H9 (cell line): ENCODE results near the gene TLX1. TPM values are rescaled to one million over a fixed set of nuclear protein-coding genes. Genes with fewer than 3 reads are reported as not detected.

Experiments
- DNase-seq: peaks from one replicate; pipeline ENCODE4 v3.0.0-alpha.2; 2017
- H2AFZ ChIP-seq: one replicate; pipeline ENCODE4 v1.6.1; 2013; ENCODE audit warnings: mild to moderate bottlenecking, low read length, control low read depth, moderate library complexity
- H2AK5ac ChIP-seq: 2 replicates; pipeline ENCODE4 v1.6.1; 2013; ENCODE audit warnings: low read length, control low read depth, mixed read lengths; ENCODE audit not compliant: insufficient read length
- H2BK120ac ChIP-seq: one replicate; pipeline ENCODE4 v1.6.1; 2013; ENCODE audit warnings: low read depth, mild to moderate bottlenecking, low read length, control low read depth, inconsistent platforms; ENCODE audit not compliant: poor library complexity, severe bottlenecking
- H2BK12ac ChIP-seq: 2 replicates; pipeline ENCODE4 v1.6.1; 2013; ENCODE audit warnings: low read length, control low read depth, mixed read lengths, low read depth; ENCODE audit not compliant: insufficient read length
- H2BK15ac ChIP-seq: 2 replicates; pipeline ENCODE4 v1.6.1; 2013; ENCODE audit warnings: low read depth, low read length, control low read depth
- H2BK20ac ChIP-seq: one replicate; pipeline ENCODE4 v1.6.1; 2013; ENCODE audit warnings: low read depth, mild to moderate bottlenecking, low read length, control low read depth, inconsistent platforms; ENCODE audit not compliant: poor library complexity, severe bottlenecking
- H2BK5ac ChIP-seq: 2 replicates; pipeline ENCODE4 v1.6.1; 2013; ENCODE audit warnings: low read length, control low read depth, mixed read lengths; ENCODE audit not compliant: insufficient read length
- H3K14ac ChIP-seq: 2 replicates; pipeline ENCODE4 v1.6.1; 2013; ENCODE audit warnings: low read length, control low read depth; ENCODE audit not compliant: insufficient read depth
- H3K18ac ChIP-seq: 2 replicates; pipeline ENCODE4 v1.6.1; 2013; ENCODE audit warnings: low read depth, mild to moderate bottlenecking, mixed read lengths, low read length, control low read depth; ENCODE audit not compliant: insufficient read length
- H3K23ac ChIP-seq: 2 replicates; pipeline ENCODE4 v1.6.1; 2013; ENCODE audit warnings: low read length, control low read depth, mixed read lengths, low read depth; ENCODE audit not compliant: insufficient read length
- H3K23me2 ChIP-seq: 2 replicates; pipeline ENCODE4 v1.6.1; 2013; ENCODE audit warnings: low read depth, mild to moderate bottlenecking, mixed read lengths, low read length, control low read depth; ENCODE audit not compliant: insufficient read length, poor library complexity, severe bottlenecking
- H3K27ac ChIP-seq: 2 replicates; pipeline ENCODE4 v1.5.1; 2013; ENCODE audit warnings: low read length, control low read depth, mixed read lengths, low read depth; ENCODE audit not compliant: insufficient read length
- H3K27me3 ChIP-seq: 2 replicates; pipeline ENCODE4 v1.6.1; 2013; ENCODE audit warnings: low read length, control low read depth, inconsistent platforms; ENCODE audit not compliant: insufficient read depth
- H3K4ac ChIP-seq: 2 replicates; pipeline ENCODE4 v1.6.1; 2013; ENCODE audit warnings: low read depth, mild to moderate bottlenecking, control low read depth, inconsistent platforms, low read length, moderate library complexity
- H3K4me1 ChIP-seq: 2 replicates; pipeline ENCODE4 v1.6.1; 2013; ENCODE audit warnings: low read length, control low read depth, inconsistent platforms; ENCODE audit not compliant: insufficient read depth
- H3K4me2 ChIP-seq: 2 replicates; pipeline ENCODE4 v1.6.1; 2013; ENCODE audit warnings: low read length, control low read depth, mixed read lengths; ENCODE audit not compliant: insufficient read length, insufficient read depth
- H3K56ac ChIP-seq: 2 replicates; pipeline ENCODE4 v1.6.1; 2013; ENCODE audit warnings: low read depth, mild to moderate bottlenecking, mixed read lengths, low read length, control low read depth; ENCODE audit not compliant: insufficient read length
- H3K79me1 ChIP-seq: 2 replicates; pipeline ENCODE4 v1.6.1; 2013; ENCODE audit warnings: low read depth, mild to moderate bottlenecking, moderate library complexity, low read length, control low read depth, inconsistent platforms; ENCODE audit not compliant: insufficient read depth, poor library complexity, severe bottlenecking
- H3K79me2 ChIP-seq: 2 replicates; pipeline ENCODE4 v1.6.1; 2013; ENCODE audit warnings: low read length, control low read depth, inconsistent platforms; ENCODE audit not compliant: insufficient read depth
- H3K9ac ChIP-seq: 2 replicates; pipeline ENCODE4 v1.6.1; 2013; ENCODE audit warnings: low read length, control low read depth, mixed read lengths; ENCODE audit not compliant: insufficient read length; ENCODE audit errors: extremely low read depth
- H3K9me3 ChIP-seq: one replicate; pipeline ENCODE4 v1.6.1; 2013; ENCODE audit warnings: low read depth, low read length, inconsistent platforms; ENCODE audit not compliant: control insufficient read depth
- H3T11ph ChIP-seq: one replicate; pipeline ENCODE4 v1.6.1; 2013; ENCODE audit warnings: mild to moderate bottlenecking, low read length, control low read depth, inconsistent platforms
- H4K20me1 ChIP-seq: one replicate; pipeline ENCODE4 v1.6.1; 2013; ENCODE audit not compliant: control insufficient read depth, insufficient read length, insufficient read depth
- H4K5ac ChIP-seq: 2 replicates; pipeline ENCODE4 v1.6.1; 2013; ENCODE audit warnings: low read depth, mild to moderate bottlenecking, mixed read lengths, low read length, control low read depth; ENCODE audit not compliant: insufficient read length
- H4K8ac ChIP-seq: replicated peaks from 2 replicates; pipeline ENCODE4 v1.6.1; 2013; ENCODE audit warnings: low read length, control low read depth, mixed read lengths, low read depth; ENCODE audit not compliant: insufficient read length
- H4K91ac ChIP-seq: 2 replicates; pipeline ENCODE4 v1.6.1; 2013; ENCODE audit warnings: low read depth, mild to moderate bottlenecking, moderate library complexity, mixed read lengths, low read length, control low read depth; ENCODE audit not compliant: insufficient read length
- H3K27ac Mint-ChIP-seq, 3 experiments: 2 replicates in 2 of 3; 3 replicates in 1 of 3; pipeline ENCODE4 v1.8.0; 2020 to 2021; ENCODE audit warnings: mixed read lengths in 3 of 3, mild to moderate bottlenecking in 1 of 3, moderate library complexity in 1 of 3
- H3K27me3 Mint-ChIP-seq: 2 replicates; pipeline ENCODE4 v1.8.0; 2021; ENCODE audit warnings: low read depth, mild to moderate bottlenecking, moderate library complexity, mixed read lengths
- H3K36me3 Mint-ChIP-seq, 3 experiments: 2 replicates in 2 of 3; 3 replicates in 1 of 3; pipeline ENCODE4 v1.8.0; 2020 to 2021; ENCODE audit warnings: low read depth in 3 of 3, mixed read lengths in 3 of 3; ENCODE audit not compliant: insufficient read depth in 1 of 3
- H3K4me1 Mint-ChIP-seq, 2 experiments: 2 replicates each; pipeline ENCODE4 v1.8.0; 2020; ENCODE audit warnings: mixed read lengths in 2 of 2
- H3K4me3 Mint-ChIP-seq, 2 experiments: 2 replicates in 1 of 2; 3 replicates in 1 of 2; pipeline ENCODE4 v1.8.0; 2020 to 2021; ENCODE audit warnings: mild to moderate bottlenecking in 2 of 2, mixed read lengths in 2 of 2, moderate library complexity in 1 of 2
- H3K9me3 Mint-ChIP-seq, 2 experiments: 2 replicates in 1 of 2; 3 replicates in 1 of 2; pipeline ENCODE4 v1.8.0; 2020; ENCODE audit warnings: mild to moderate bottlenecking in 2 of 2, mixed read lengths in 2 of 2, moderate library complexity in 1 of 2
- WGBS: extraction: QIAGEN DNeasy Blood & Tissue Kit; methylation state at CpG from one replicate; pipeline ENCODE4 v1.1.7; 2013; ENCODE audit warnings: missing lambda C conversion rate, low lambda C conversion rate, mixed read lengths; ENCODE audit not compliant: insufficient read length; ENCODE audit errors: extremely low coverage; 5-methylcytosine and 5-hydroxymethylcytosine counted together
- total RNA-seq: library from RNA; stranded (reverse); gene quantifications from 2 replicates; pipeline ENCODE4 v1.2.1, GENCODE V29; 2021
- TF ChIP-seq, protein P1 (sequence below): fragments of 200-600 bp; sonication (generic); conservative IDR thresholded peaks from 3 replicates; pipeline ENCODE4 v1.8.0; 2021; ENCODE audit warnings: antibody characterized with exemption, mild to moderate bottlenecking

Gene TLX1
- total RNA-seq, 1 experiment from 2014 or later: not detected

DNA sequence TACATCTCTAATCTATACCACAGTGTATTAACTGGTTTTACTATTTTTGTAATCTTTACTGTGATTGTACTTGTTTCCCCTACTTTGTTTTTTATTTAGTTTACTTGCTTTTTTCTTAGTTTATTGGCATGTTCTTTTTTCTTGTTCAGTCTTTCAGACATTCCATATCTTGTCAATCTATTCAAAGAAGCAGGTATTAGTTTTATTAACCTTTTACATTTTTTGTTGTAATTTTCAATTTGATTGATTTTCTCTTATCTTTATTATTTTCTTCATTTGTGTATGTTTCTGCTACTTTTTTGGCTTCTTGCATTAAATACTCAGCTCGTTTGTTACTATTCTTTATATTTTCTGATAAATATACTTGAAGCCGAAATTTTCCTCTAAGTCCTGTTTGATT, 41.6 kb downstream of the TLX1 start:
- Histone ChIP-seq H3K9ac (no peak overlapping the region), H3K79me1 (no peaks in the 10 kb centered on the region), H2AK5ac (no peak overlapping the region), H3K56ac (no peak overlapping the region), H3K27me3 (no peaks in the 10 kb centered on the region), H2BK120ac (no peak overlapping the region), H3K4me2 (no peak overlapping the region), H2BK5ac (no peak overlapping the region), H3K4me1 (no peaks in the 10 kb centered on the region), H3K79me2 (no peaks in the 10 kb centered on the region), H3K9me3 (no peaks in the 10 kb centered on the region), H3K4ac (no peak overlapping the region), H4K20me1 (no peaks in the 10 kb centered on the region), H4K91ac (no peak overlapping the region), H2BK12ac (no peak overlapping the region), H3K27ac (no peak overlapping the region), H4K5ac (no peak overlapping the region), H4K8ac (no peak overlapping the region), H2BK20ac (no peak overlapping the region), H3K23me2 (no peaks in the 10 kb centered on the region), H3K14ac (no peak overlapping the region), H2AFZ (no peak overlapping the region), H3T11ph (no peak overlapping the region), H3K23ac (no peak overlapping the region), H3K18ac (no peak overlapping the region), H2BK15ac (no peak overlapping the region)
- no CpG with 5 or more reads among the region's 2 CpGs for WGBS
- no peaks in the 10 kb centered on the region for H3K4me1 Mint-ChIP-seq
- no peaks in the 10 kb centered on the region for H3K36me3 Mint-ChIP-seq
- H3K4me3 Mint-ChIP-seq: no peak overlapping the region
- H3K9me3 Mint-ChIP-seq: peaks cover 11 to 13% of the 10 kb centered on the region in 2 experiments; a peak in 4 of 5 replicates
- TF ChIP-seq, protein P1, sequence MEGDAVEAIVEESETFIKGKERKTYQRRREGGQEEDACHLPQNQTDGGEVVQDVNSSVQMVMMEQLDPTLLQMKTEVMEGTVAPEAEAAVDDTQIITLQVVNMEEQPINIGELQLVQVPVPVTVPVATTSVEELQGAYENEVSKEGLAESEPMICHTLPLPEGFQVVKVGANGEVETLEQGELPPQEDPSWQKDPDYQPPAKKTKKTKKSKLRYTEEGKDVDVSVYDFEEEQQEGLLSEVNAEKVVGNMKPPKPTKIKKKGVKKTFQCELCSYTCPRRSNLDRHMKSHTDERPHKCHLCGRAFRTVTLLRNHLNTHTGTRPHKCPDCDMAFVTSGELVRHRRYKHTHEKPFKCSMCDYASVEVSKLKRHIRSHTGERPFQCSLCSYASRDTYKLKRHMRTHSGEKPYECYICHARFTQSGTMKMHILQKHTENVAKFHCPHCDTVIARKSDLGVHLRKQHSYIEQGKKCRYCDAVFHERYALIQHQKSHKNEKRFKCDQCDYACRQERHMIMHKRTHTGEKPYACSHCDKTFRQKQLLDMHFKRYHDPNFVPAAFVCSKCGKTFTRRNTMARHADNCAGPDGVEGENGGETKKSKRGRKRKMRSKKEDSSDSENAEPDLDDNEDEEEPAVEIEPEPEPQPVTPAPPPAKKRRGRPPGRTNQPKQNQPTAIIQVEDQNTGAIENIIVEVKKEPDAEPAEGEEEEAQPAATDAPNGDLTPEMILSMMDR: no peak
- peaks cover 32% of the 10 kb centered on the region for H3K27me3 Mint-ChIP-seq
- DNase-seq: no peak
- no peak overlapping the region for H3K27ac Mint-ChIP-seq
